Caco-2 (cell line): ENCODE data around the gene PIKFYVE. TPM values are rescaled to one million over a fixed set of nuclear protein-coding genes. Genes with fewer than 3 reads are reported as not detected.

Experiments used
- BruUV-seq: library from RNA; stranded (reverse); fragments of 400-500 nt; replicated peaks from 2 replicates; lab custom pipeline; 2021; lab: Mats Ljungman, UMichigan
- CTCF ChIA-PET: fragments of 300-600 bp; sonication (Branson Sonifier 250); formaldehyde crosslinking; loops from one replicate; lab custom pipeline; 2022; ENCODE audit warnings: antibody characterized with exemption; lab: Charles Lee
- POLR2A ChIA-PET: fragments of 300-600 bp; sonication (Branson Sonifier 250); formaldehyde crosslinking; loops from one replicate; lab custom pipeline; 2022; ENCODE audit warnings: antibody characterized with exemption; lab: Charles Lee
- DNase-seq, 2 experiments: peaks; one replicate each; pipeline versions ENCODE4 v3.0.0 to v3.0.0-alpha.2; 2020 to 2022
- H3K27me3 ChIP-seq: replicated peaks from 2 replicates; pipeline ENCODE4 v1.6.0; 2011; ENCODE audit warnings: low read length; ENCODE audit not compliant: control insufficient read depth, insufficient read depth
- H3K36me3 ChIP-seq: 2 replicates; pipeline ENCODE4 v1.5.1; 2011; ENCODE audit warnings: low read length; ENCODE audit not compliant: control insufficient read depth, insufficient read depth
- H3K4me1 ChIP-seq: fragments of 250-450 bp; sonication (Bioruptor Pico); 2 replicates; pipeline ENCODE4 v1.5.1; 2020; ENCODE audit warnings: mild to moderate bottlenecking
- H3K4me3 ChIP-seq: 2 replicates; pipeline ENCODE4 v1.5.1; 2011; ENCODE audit warnings: low read depth, mild to moderate bottlenecking, control low read depth, low read length
- H3K9me3 ChIP-seq: fragments of 250-450 bp; sonication (Bioruptor Pico); 2 replicates; pipeline ENCODE4 v1.5.1; 2020; ENCODE audit warnings: mild to moderate bottlenecking, moderate library complexity
- H3K27ac Mint-ChIP-seq: one replicate; pipeline ENCODE4 v1.8.0; 2022; ENCODE audit warnings: mixed read lengths; ENCODE audit not compliant: unreplicated experiment
- H3K27me3 Mint-ChIP-seq: one replicate; pipeline ENCODE4 v1.8.0; 2022; ENCODE audit warnings: mixed read lengths; ENCODE audit not compliant: insufficient read depth, unreplicated experiment
- H3K36me3 Mint-ChIP-seq: one replicate; pipeline ENCODE4 v1.8.0; 2022; ENCODE audit warnings: mild to moderate bottlenecking, mixed read lengths; ENCODE audit not compliant: insufficient read depth, unreplicated experiment
- H3K4me1 Mint-ChIP-seq: one replicate; pipeline ENCODE4 v1.8.0; 2022; ENCODE audit warnings: low read depth, mixed read lengths; ENCODE audit not compliant: unreplicated experiment
- H3K4me3 Mint-ChIP-seq: one replicate; pipeline ENCODE4 v1.8.0; 2022; ENCODE audit warnings: mild to moderate bottlenecking, moderate library complexity, mixed read lengths; ENCODE audit not compliant: unreplicated experiment
- H3K9me3 Mint-ChIP-seq: one replicate; pipeline ENCODE4 v1.8.0; 2022; ENCODE audit warnings: mixed read lengths; ENCODE audit not compliant: unreplicated experiment
- intact Hi-C: fragments of 100-400 bp; cut with micrococcal nuclease; formaldehyde crosslinking; loops from one replicate; pipeline ENCODE4 v1.10.0; 2022; ENCODE audit not compliant: unreplicated experiment
- total RNA-seq: library from RNA; stranded (reverse); gene quantifications from 2 replicates; pipeline ENCODE4 v1.2.3, GENCODE V29; 2022
- TF ChIP-seq, protein P1 (sequence below), 2 experiments: fragments of 200-600 bp in 1 of 2; IDR thresholded peaks; 1 replicate in 1 of 2; 2 replicates in 1 of 2; pipeline versions ENCODE4 v1.5.1 to v1.8.0; 2011 to 2022; ENCODE audit warnings: antibody characterized with exemption in 1 of 2, control low read depth in 1 of 2, inconsistent platforms in 1 of 2, low read depth in 1 of 2, low read length in 1 of 2, mild to moderate bottlenecking in 1 of 2, moderate library complexity in 1 of 2; ENCODE audit not compliant: insufficient read depth in 1 of 2, severe bottlenecking in 1 of 2, unreplicated experiment in 1 of 2

PIKFYVE gene
- total RNA-seq, 1 experiment from 2014 or later: 31.2 TPM

- Mint-ChIP-seq H3K36me3 (peaks cover 90% of the 10 kb centered on the region), H3K4me3 (no peak overlapping the region), H3K9me3 (no peaks in the 10 kb centered on the region), H3K27me3 (no peaks in the 10 kb centered on the region), H3K27ac (no peak overlapping the region), H3K4me1 (peaks cover 3% of the 10 kb centered on the region)
- H3K36me3 ChIP-seq: peaks cover 8% of the 10 kb centered on the region
- DNase-seq: no peak
- H3K9me3 ChIP-seq: no peaks in the 10 kb centered on the region
- intact Hi-C loops: no loop called here
- H3K4me1 ChIP-seq: peaks cover 9% of the 10 kb centered on the region
- H3K4me3 ChIP-seq: no peak overlapping the region
- CTCF ChIA-PET: no interaction called here
- H3K27me3 ChIP-seq: no peaks in the 10 kb centered on the region
- POLR2A ChIA-PET: interaction anchor here (0.7 kb wide), 1 partner anchor 728 kb away, joined by 3 read pairs; no protein-coding TSS in a partner anchor
- no TSS peak for BruUV-seq
- TF ChIP-seq, protein P1, sequence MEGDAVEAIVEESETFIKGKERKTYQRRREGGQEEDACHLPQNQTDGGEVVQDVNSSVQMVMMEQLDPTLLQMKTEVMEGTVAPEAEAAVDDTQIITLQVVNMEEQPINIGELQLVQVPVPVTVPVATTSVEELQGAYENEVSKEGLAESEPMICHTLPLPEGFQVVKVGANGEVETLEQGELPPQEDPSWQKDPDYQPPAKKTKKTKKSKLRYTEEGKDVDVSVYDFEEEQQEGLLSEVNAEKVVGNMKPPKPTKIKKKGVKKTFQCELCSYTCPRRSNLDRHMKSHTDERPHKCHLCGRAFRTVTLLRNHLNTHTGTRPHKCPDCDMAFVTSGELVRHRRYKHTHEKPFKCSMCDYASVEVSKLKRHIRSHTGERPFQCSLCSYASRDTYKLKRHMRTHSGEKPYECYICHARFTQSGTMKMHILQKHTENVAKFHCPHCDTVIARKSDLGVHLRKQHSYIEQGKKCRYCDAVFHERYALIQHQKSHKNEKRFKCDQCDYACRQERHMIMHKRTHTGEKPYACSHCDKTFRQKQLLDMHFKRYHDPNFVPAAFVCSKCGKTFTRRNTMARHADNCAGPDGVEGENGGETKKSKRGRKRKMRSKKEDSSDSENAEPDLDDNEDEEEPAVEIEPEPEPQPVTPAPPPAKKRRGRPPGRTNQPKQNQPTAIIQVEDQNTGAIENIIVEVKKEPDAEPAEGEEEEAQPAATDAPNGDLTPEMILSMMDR (IDR thresholded peaks at IDR 0.05; ENCODE audit: insufficient read depth in 1 of 2, low read depth in 1 of 2, low read length in 1 of 2, severe bottlenecking in 1 of 2, unreplicated experiment in 1 of 2): no peak
These were observed 20.3 kb upstream of the PIKFYVE start for GRCh38 chr2:208245746-208246145.

DNA sequence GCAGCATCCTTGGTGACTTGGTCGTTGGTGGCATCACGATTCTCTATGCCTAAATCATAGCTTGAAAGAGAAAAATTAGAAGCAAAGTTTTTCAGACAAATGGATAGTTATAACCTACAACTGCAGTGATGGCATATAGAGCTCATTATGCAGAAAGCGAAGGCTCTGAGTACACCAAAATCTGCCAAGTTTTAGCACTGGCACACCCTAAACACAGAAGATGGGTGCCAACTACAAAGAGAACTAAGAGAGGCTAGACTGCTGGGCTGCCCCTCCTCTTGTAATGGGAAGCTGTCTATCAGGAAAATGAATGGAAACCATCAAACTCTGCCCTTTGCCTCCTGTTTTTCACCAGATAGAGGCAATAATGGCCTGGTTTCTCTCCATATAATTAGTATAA lies 17.5 kb upstream of the PIKFYVE start:
- Mint-ChIP-seq H3K9me3 (no peaks in the 10 kb centered on the region), H3K4me1 (no peaks in the 10 kb centered on the region), H3K27ac (no peak overlapping the region), H3K27me3 (no peaks in the 10 kb centered on the region), H3K4me3 (no peak overlapping the region), H3K36me3 (peaks cover 97% of the 10 kb centered on the region)
- Histone ChIP-seq H3K9me3 (no peaks in the 10 kb centered on the region), H3K4me3 (no peak overlapping the region), H3K27me3 (no peaks in the 10 kb centered on the region), H3K4me1 (peaks cover 16% of the 10 kb centered on the region), H3K36me3 (peaks cover 7% of the 10 kb centered on the region)
- DNase-seq: no peak
- no TSS peak for BruUV-seq
- CTCF ChIA-PET: no interaction called here
- TF ChIP-seq, protein P1 (IDR thresholded peaks at IDR 0.05; ENCODE audit: insufficient read depth in 1 of 2, low read depth in 1 of 2, low read length in 1 of 2, severe bottlenecking in 1 of 2, unreplicated experiment in 1 of 2): no peak
- POLR2A ChIA-PET: no interaction called here
- intact Hi-C loops: no loop called here

GRCh38 chr2:208249296-208249695 lies 16.8 kb upstream of the PIKFYVE start:
- Histone ChIP-seq H3K9me3 (no peaks in the 10 kb centered on the region), H3K4me3 (no peak overlapping the region), H3K4me1 (peaks cover 19% of the 10 kb centered on the region), H3K27me3 (no peaks in the 10 kb centered on the region), H3K36me3 (peaks cover 7% of the 10 kb centered on the region)
- BruUV-seq: no TSS peak
- Mint-ChIP-seq H3K36me3 (peaks cover 96% of the 10 kb centered on the region), H3K27me3 (no peaks in the 10 kb centered on the region), H3K4me1 (no peaks in the 10 kb centered on the region), H3K9me3 (no peaks in the 10 kb centered on the region), H3K4me3 (no peak overlapping the region), H3K27ac (no peak overlapping the region)
- no peak for DNase-seq
- TF ChIP-seq, protein P1 (IDR thresholded peaks at IDR 0.05; ENCODE audit: insufficient read depth in 1 of 2, low read depth in 1 of 2, low read length in 1 of 2, severe bottlenecking in 1 of 2, unreplicated experiment in 1 of 2): no peak
- POLR2A ChIA-PET: no interaction called here
- CTCF ChIA-PET: no interaction called here
- intact Hi-C loops: no loop called here
